ENCODE measurements around the gene SMCR8. TPM values are rescaled to one million over a fixed set of nuclear protein-coding genes. Genes with fewer than 3 reads are reported as not detected.

The SMCR8 gene
- total and polyA plus RNA-seq, 9 of the 15 experiments (the other 6 are each of a cell fraction or from before 2014, with no cell fraction given) = 0.25 to 8.8 (median 4.9) TPM

GRCh38 chr17:18363101-18364049 is 48.3 kb downstream of the SMCR8 start, which contains the start of gene SHMT1 (continued):
- TF ChIP-seq E2F5 (CRISPR knock-in tag; IDR thresholded peaks at IDR 0.05) (no peak), THAP7 (CRISPR knock-in tag; IDR thresholded peaks at IDR 0.05) (no peak), BCLAF1 (IDR thresholded peaks at IDR 0.05; ENCODE audit: borderline replicate concordance in 1 of 2, control insufficient read depth in 1 of 2, low read depth in 2 of 2, low read length in 1 of 2) (no peak), USF1 (CRISPR knock-in tag; IDR thresholded peaks at IDR 0.05) (peak; percentile 95), CBX2 (IDR thresholded peaks at IDR 0.05; ENCODE audit: insufficient read depth, low read length, poor library complexity, severe bottlenecking) (no peak), PREB (CRISPR knock-in tag; IDR thresholded peaks at IDR 0.05) (no peak), HMGN3 (IDR thresholded peaks at IDR 0.05; ENCODE audit: borderline replicate concordance, extremely low read depth, insufficient read length, low read depth, low read length) (peak; percentile 32), CEBPB (tag; IDR thresholded peaks at IDR 0.05) (no peak), KHSRP (IDR thresholded peaks at IDR 0.05) (no peak), ZHX1 (conservative IDR thresholded peaks at IDR 0.05; ENCODE audit: low read length) (no peak), GTF2B (IDR thresholded peaks at IDR 0.05; ENCODE audit: extremely low read depth, insufficient read length) (no peak)

Measured in K562 (cell line).